VCaP (cell line): ENCODE measurements around the gene CCDC27.
A peak's percentile ranks its signal among the peaks of the same experiment; 100 is the strongest.

Source experiments
- H3K27ac ChIP-seq: fragments of 450-650 bp; 2 replicates; pipeline ENCODE4 v1.5.1; 2017
- CTCF ChIP-seq: fragments of 450-650 bp; conservative IDR thresholded peaks from 2 replicates; pipeline ENCODE4 v1.5.1; 2017; ENCODE audit warnings: mild to moderate bottlenecking, moderate library complexity

Gene CCDC27

GRCh38 chr1:3780901-3781300 is 28.7 kb downstream of the CCDC27 start:
- peak overlapping the region; percentile 77 for H3K27ac ChIP-seq
- no peak for TF ChIP-seq CTCF

GRCh38 chr1:3783651-3784474 is 31.6 kb downstream of the CCDC27 start:
- H3K27ac ChIP-seq: peak overlapping the region; percentile 77
- no peak for TF ChIP-seq CTCF

GRCh38 chr1:3785045-3785444 is 32.8 kb downstream of the CCDC27 start:
- TF ChIP-seq CTCF: no peak
- no peak overlapping the region for H3K27ac ChIP-seq

- H3K27ac ChIP-seq: no peak overlapping the region
- TF ChIP-seq CTCF: peak; percentile 65
Measured at GRCh38 chr1:3785456-3786157, 33.4 kb downstream of the CCDC27 start.

- no peak for TF ChIP-seq CTCF
- no peak overlapping the region for H3K27ac ChIP-seq
Measured at GRCh38 chr1:3786468-3787348, 34.5 kb downstream of the CCDC27 start.

- TF ChIP-seq CTCF: no peak
- H3K27ac ChIP-seq: no peak overlapping the region
Measured at GRCh38 chr1:3787349-3787715, 35.1 kb downstream of the CCDC27 start.
